ENCODE data around the gene DCLK2. TPM values are rescaled to one million over a fixed set of nuclear protein-coding genes. Genes with fewer than 3 reads are reported as not detected.

DCLK2 gene
- total and polyA plus RNA-seq, 2 of the 8 experiments (the other 6 are each of a cell fraction or from before 2014, with no cell fraction given), result 0.32 to 0.37 TPM

DNA sequence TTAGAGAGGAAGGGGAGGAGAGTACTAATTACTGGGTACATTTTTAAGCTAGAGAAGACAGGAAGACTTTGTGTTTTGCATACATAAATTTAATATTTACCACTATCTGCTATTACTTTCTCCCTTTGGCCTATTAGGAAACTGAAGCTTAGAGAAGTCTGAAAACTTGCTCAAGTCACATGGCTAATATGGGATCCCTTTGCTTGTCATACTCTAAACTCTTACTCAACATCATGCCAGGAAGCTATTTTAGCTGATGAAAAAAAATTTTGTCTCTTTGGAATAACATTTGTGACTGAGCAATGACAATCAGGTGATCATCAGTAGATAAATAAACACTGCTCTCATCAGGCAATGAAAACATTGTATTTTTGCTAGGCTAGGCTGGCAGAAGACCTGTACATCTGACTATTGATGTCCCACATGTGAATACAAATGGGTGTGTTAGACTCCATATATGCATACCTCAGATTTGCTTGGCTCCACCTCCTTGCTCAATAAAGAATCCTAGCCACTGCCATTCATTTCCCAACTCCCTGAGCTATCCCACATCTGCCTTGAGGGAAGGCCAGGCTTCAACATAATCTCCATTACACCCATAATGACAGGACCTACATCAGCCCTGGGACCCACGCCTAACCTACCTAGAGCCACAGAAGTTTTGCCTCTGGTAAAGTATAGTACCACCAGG, 17.0 kb upstream of the DCLK2 start (continued):
- TF ChIP-seq, protein P1, sequence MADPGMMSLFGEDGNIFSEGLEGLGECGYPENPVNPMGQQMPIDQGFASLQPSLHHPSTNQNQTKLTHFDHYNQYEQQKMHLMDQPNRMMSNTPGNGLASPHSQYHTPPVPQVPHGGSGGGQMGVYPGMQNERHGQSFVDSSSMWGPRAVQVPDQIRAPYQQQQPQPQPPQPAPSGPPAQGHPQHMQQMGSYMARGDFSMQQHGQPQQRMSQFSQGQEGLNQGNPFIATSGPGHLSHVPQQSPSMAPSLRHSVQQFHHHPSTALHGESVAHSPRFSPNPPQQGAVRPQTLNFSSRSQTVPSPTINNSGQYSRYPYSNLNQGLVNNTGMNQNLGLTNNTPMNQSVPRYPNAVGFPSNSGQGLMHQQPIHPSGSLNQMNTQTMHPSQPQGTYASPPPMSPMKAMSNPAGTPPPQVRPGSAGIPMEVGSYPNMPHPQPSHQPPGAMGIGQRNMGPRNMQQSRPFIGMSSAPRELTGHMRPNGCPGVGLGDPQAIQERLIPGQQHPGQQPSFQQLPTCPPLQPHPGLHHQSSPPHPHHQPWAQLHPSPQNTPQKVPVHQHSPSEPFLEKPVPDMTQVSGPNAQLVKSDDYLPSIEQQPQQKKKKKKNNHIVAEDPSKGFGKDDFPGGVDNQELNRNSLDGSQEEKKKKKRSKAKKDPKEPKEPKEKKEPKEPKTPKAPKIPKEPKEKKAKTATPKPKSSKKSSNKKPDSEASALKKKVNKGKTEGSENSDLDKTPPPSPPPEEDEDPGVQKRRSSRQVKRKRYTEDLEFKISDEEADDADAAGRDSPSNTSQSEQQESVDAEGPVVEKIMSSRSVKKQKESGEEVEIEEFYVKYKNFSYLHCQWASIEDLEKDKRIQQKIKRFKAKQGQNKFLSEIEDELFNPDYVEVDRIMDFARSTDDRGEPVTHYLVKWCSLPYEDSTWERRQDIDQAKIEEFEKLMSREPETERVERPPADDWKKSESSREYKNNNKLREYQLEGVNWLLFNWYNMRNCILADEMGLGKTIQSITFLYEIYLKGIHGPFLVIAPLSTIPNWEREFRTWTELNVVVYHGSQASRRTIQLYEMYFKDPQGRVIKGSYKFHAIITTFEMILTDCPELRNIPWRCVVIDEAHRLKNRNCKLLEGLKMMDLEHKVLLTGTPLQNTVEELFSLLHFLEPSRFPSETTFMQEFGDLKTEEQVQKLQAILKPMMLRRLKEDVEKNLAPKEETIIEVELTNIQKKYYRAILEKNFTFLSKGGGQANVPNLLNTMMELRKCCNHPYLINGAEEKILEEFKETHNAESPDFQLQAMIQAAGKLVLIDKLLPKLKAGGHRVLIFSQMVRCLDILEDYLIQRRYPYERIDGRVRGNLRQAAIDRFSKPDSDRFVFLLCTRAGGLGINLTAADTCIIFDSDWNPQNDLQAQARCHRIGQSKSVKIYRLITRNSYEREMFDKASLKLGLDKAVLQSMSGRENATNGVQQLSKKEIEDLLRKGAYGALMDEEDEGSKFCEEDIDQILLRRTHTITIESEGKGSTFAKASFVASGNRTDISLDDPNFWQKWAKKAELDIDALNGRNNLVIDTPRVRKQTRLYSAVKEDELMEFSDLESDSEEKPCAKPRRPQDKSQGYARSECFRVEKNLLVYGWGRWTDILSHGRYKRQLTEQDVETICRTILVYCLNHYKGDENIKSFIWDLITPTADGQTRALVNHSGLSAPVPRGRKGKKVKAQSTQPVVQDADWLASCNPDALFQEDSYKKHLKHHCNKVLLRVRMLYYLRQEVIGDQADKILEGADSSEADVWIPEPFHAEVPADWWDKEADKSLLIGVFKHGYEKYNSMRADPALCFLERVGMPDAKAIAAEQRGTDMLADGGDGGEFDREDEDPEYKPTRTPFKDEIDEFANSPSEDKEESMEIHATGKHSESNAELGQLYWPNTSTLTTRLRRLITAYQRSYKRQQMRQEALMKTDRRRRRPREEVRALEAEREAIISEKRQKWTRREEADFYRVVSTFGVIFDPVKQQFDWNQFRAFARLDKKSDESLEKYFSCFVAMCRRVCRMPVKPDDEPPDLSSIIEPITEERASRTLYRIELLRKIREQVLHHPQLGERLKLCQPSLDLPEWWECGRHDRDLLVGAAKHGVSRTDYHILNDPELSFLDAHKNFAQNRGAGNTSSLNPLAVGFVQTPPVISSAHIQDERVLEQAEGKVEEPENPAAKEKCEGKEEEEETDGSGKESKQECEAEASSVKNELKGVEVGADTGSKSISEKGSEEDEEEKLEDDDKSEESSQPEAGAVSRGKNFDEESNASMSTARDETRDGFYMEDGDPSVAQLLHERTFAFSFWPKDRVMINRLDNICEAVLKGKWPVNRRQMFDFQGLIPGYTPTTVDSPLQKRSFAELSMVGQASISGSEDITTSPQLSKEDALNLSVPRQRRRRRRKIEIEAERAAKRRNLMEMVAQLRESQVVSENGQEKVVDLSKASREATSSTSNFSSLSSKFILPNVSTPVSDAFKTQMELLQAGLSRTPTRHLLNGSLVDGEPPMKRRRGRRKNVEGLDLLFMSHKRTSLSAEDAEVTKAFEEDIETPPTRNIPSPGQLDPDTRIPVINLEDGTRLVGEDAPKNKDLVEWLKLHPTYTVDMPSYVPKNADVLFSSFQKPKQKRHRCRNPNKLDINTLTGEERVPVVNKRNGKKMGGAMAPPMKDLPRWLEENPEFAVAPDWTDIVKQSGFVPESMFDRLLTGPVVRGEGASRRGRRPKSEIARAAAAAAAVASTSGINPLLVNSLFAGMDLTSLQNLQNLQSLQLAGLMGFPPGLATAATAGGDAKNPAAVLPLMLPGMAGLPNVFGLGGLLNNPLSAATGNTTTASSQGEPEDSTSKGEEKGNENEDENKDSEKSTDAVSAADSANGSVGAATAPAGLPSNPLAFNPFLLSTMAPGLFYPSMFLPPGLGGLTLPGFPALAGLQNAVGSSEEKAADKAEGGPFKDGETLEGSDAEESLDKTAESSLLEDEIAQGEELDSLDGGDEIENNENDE (IDR thresholded peaks at IDR 0.05; ENCODE audit: insufficient replicate concordance, low read length), result no peak
- TF ChIP-seq SIRT6 (IDR thresholded peaks at IDR 0.05; ENCODE audit: low read length) (no peak), RAD21 (IDR thresholded peaks at IDR 0.05 in 1 of 2, conservative IDR thresholded peaks at IDR 0.05 in 1 of 2; ENCODE audit: low read depth in 2 of 2, low read length in 2 of 2) (no peak), NANOG (IDR thresholded peaks at IDR 0.05; ENCODE audit: insufficient read depth, low read depth, low read length, poor library complexity, severe bottlenecking) (no peak), KDM1A (IDR thresholded peaks at IDR 0.05; ENCODE audit: borderline replicate concordance, low read length) (no peak)
